Caco-2 (cell line): ENCODE measurements around the gene C2orf76. TPM values are rescaled to one million over a fixed set of nuclear protein-coding genes. Genes with fewer than 3 reads are reported as not detected.

ENCODE experiments used
- BruUV-seq: library from RNA; stranded (reverse); fragments of 400-500 nt; replicated peaks from 2 replicates; lab custom pipeline; 2021; lab: Mats Ljungman, UMichigan
- CTCF ChIA-PET: fragments of 300-600 bp; sonication (Branson Sonifier 250); formaldehyde crosslinking; loops from one replicate; lab custom pipeline; 2022; ENCODE audit warnings: antibody characterized with exemption; lab: Charles Lee
- POLR2A ChIA-PET: fragments of 300-600 bp; sonication (Branson Sonifier 250); formaldehyde crosslinking; loops from one replicate; lab custom pipeline; 2022; ENCODE audit warnings: antibody characterized with exemption; lab: Charles Lee
- DNase-seq, 2 experiments: peaks; one replicate each; pipeline versions ENCODE4 v3.0.0 to v3.0.0-alpha.2; 2020 to 2022
- H3K27me3 ChIP-seq: replicated peaks from 2 replicates; pipeline ENCODE4 v1.6.0; 2011; ENCODE audit warnings: low read length; ENCODE audit not compliant: control insufficient read depth, insufficient read depth
- H3K36me3 ChIP-seq: 2 replicates; pipeline ENCODE4 v1.5.1; 2011; ENCODE audit warnings: low read length; ENCODE audit not compliant: control insufficient read depth, insufficient read depth
- H3K4me1 ChIP-seq: fragments of 250-450 bp; sonication (Bioruptor Pico); 2 replicates; pipeline ENCODE4 v1.5.1; 2020; ENCODE audit warnings: mild to moderate bottlenecking
- H3K4me3 ChIP-seq: 2 replicates; pipeline ENCODE4 v1.5.1; 2011; ENCODE audit warnings: low read depth, mild to moderate bottlenecking, control low read depth, low read length
- H3K9me3 ChIP-seq: fragments of 250-450 bp; sonication (Bioruptor Pico); 2 replicates; pipeline ENCODE4 v1.5.1; 2020; ENCODE audit warnings: mild to moderate bottlenecking, moderate library complexity
- H3K27ac Mint-ChIP-seq: one replicate; pipeline ENCODE4 v1.8.0; 2022; ENCODE audit warnings: mixed read lengths; ENCODE audit not compliant: unreplicated experiment
- H3K27me3 Mint-ChIP-seq: one replicate; pipeline ENCODE4 v1.8.0; 2022; ENCODE audit warnings: mixed read lengths; ENCODE audit not compliant: insufficient read depth, unreplicated experiment
- H3K36me3 Mint-ChIP-seq: one replicate; pipeline ENCODE4 v1.8.0; 2022; ENCODE audit warnings: mild to moderate bottlenecking, mixed read lengths; ENCODE audit not compliant: insufficient read depth, unreplicated experiment
- H3K4me1 Mint-ChIP-seq: one replicate; pipeline ENCODE4 v1.8.0; 2022; ENCODE audit warnings: low read depth, mixed read lengths; ENCODE audit not compliant: unreplicated experiment
- H3K4me3 Mint-ChIP-seq: one replicate; pipeline ENCODE4 v1.8.0; 2022; ENCODE audit warnings: mild to moderate bottlenecking, moderate library complexity, mixed read lengths; ENCODE audit not compliant: unreplicated experiment
- H3K9me3 Mint-ChIP-seq: one replicate; pipeline ENCODE4 v1.8.0; 2022; ENCODE audit warnings: mixed read lengths; ENCODE audit not compliant: unreplicated experiment
- CTCF ChIP-seq, 2 experiments: fragments of 200-600 bp in 1 of 2; IDR thresholded peaks; 1 replicate in 1 of 2; 2 replicates in 1 of 2; pipeline versions ENCODE4 v1.5.1 to v1.8.0; 2011 to 2022; ENCODE audit warnings: antibody characterized with exemption in 1 of 2, control low read depth in 1 of 2, inconsistent platforms in 1 of 2, low read depth in 1 of 2, low read length in 1 of 2, mild to moderate bottlenecking in 1 of 2, moderate library complexity in 1 of 2; ENCODE audit not compliant: insufficient read depth in 1 of 2, severe bottlenecking in 1 of 2, unreplicated experiment in 1 of 2
- intact Hi-C: fragments of 100-400 bp; cut with micrococcal nuclease; formaldehyde crosslinking; loops from one replicate; pipeline ENCODE4 v1.10.0; 2022; ENCODE audit not compliant: unreplicated experiment
- total RNA-seq: library from RNA; stranded (reverse); gene quantifications from 2 replicates; pipeline ENCODE4 v1.2.3, GENCODE V29; 2022

Gene C2orf76
- total RNA-seq, 1 experiment from 2014 or later = 6.5 TPM

GRCh38 chr2:119332953-119333352 is 33.7 kb downstream of the C2orf76 start:
- no peaks in the 10 kb centered on the region; the same call in 1 of the 2 replicates for H3K27me3 ChIP-seq
- H3K4me1 Mint-ChIP-seq = no peaks in the 10 kb centered on the region
- TF ChIP-seq CTCF (IDR thresholded peaks at IDR 0.05; ENCODE audit: insufficient read depth in 1 of 2, low read depth in 1 of 2, low read length in 1 of 2, severe bottlenecking in 1 of 2, unreplicated experiment in 1 of 2) = no peak
- H3K27ac Mint-ChIP-seq = no peak overlapping the region
- ChIA-PET POLR2A (no interaction called here), CTCF (no interaction called here)
- no peak overlapping the region for H3K4me3 Mint-ChIP-seq
- no peaks in the 10 kb centered on the region for H3K9me3 ChIP-seq
- DNase-seq = no peak
- H3K36me3 Mint-ChIP-seq = no peaks in the 10 kb centered on the region
- H3K4me3 ChIP-seq = no peak overlapping the region
- H3K36me3 ChIP-seq = no peaks in the 10 kb centered on the region
- intact Hi-C loops = no loop called here
- BruUV-seq = no TSS peak
- H3K9me3 Mint-ChIP-seq = no peaks in the 10 kb centered on the region
- H3K27me3 Mint-ChIP-seq = no peaks in the 10 kb centered on the region
- no peaks in the 10 kb centered on the region for H3K4me1 ChIP-seq

DNA sequence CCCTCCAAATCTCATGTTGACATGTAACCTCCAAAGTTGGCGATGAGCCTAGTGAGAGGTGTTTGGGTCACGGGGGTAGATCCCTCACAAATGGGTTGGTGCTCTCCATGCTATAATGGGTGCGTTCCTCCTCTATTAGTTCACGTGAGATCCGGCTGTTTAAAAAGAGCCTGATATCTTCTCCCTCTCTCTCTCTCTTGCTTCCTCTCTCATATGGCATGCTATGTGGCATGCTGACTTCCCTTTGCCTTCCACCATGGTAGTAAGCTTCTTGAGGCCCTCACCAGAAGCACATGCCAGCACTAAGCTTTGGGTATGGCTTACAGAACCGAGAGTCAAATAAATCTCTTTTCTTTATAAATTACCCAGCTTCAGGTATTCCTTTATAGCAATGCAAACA is 39.2 kb downstream of the C2orf76 start:
- POLR2A ChIA-PET = interaction anchor here (0.6 kb wide), 1 partner anchor 86 kb away, joined by 3 read pairs; no protein-coding TSS in a partner anchor

DNA sequence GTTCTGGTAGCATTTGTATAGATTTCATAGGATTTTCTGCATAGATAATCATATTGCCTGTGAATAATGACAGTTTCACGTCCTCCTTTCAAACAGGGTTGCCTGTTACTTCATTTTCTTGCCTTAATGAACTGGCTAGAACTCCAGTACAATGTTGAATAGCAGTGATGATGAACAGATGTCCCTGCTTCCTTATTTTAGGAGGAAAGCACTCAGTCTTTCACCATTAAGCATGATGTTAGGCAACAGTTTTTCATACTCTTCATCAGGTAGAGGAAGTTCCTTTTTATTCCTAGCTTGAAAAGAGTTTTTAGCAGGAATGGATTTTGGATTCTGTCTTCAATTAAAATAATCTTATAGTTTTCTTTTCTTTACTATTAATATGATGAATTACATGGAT is 39.7 kb downstream of the C2orf76 start:
- Mint-ChIP-seq H3K4me1 (no peaks in the 10 kb centered on the region), H3K9me3 (no peaks in the 10 kb centered on the region), H3K36me3 (no peaks in the 10 kb centered on the region), H3K27ac (no peak overlapping the region), H3K27me3 (no peaks in the 10 kb centered on the region), H3K4me3 (no peak overlapping the region)
- TF ChIP-seq CTCF (IDR thresholded peaks at IDR 0.05; ENCODE audit: insufficient read depth in 1 of 2, low read depth in 1 of 2, low read length in 1 of 2, severe bottlenecking in 1 of 2, unreplicated experiment in 1 of 2) = no peak
- DNase-seq = no peak
- POLR2A ChIA-PET = interaction anchor here (0.6 kb wide), 1 partner anchor 86 kb away, joined by 3 read pairs; no protein-coding TSS in a partner anchor
- Histone ChIP-seq H3K4me3 (no peak overlapping the region), H3K36me3 (no peaks in the 10 kb centered on the region), H3K4me1 (peaks cover 8% of the 10 kb centered on the region; the same call in 1 of the 2 replicates), H3K9me3 (no peaks in the 10 kb centered on the region), H3K27me3 (no peaks in the 10 kb centered on the region)
- no TSS peak for BruUV-seq
- intact Hi-C loops = no loop called here
- CTCF ChIA-PET = interaction anchor here (0.6 to 1.0 kb wide), 2 partner anchors 116 to 150 kb away, joined by 3 read pairs; no protein-coding TSS in a partner anchor

More for the DNA sequence above, 39.2 kb downstream of the C2orf76 start:
- H3K4me1 Mint-ChIP-seq = no peaks in the 10 kb centered on the region
- no peak for TF ChIP-seq CTCF (IDR thresholded peaks at IDR 0.05; ENCODE audit: insufficient read depth in 1 of 2, low read depth in 1 of 2, low read length in 1 of 2, severe bottlenecking in 1 of 2, unreplicated experiment in 1 of 2)
- no peaks in the 10 kb centered on the region for H3K9me3 Mint-ChIP-seq
- H3K27ac Mint-ChIP-seq = no peak overlapping the region
- DNase-seq = no peak
- H3K4me1 ChIP-seq = peaks cover 8% of the 10 kb centered on the region; the same call in 1 of the 2 replicates
- CTCF ChIA-PET = interaction anchor here (0.6 kb wide), 1 partner anchor 115 kb away, joined by 3 read pairs; no protein-coding TSS in a partner anchor
- H3K36me3 Mint-ChIP-seq = no peaks in the 10 kb centered on the region
- H3K4me3 ChIP-seq = no peak overlapping the region
- no peaks in the 10 kb centered on the region for H3K27me3 ChIP-seq
- H3K9me3 ChIP-seq = no peaks in the 10 kb centered on the region
- BruUV-seq = no TSS peak
- H3K4me3 Mint-ChIP-seq = no peak overlapping the region
- no peaks in the 10 kb centered on the region for H3K27me3 Mint-ChIP-seq
- intact Hi-C loops = no loop called here
- no peaks in the 10 kb centered on the region for H3K36me3 ChIP-seq
